ENCODE data around the gene DNAJC6. TPM values are rescaled to one million over a fixed set of nuclear protein-coding genes. Genes with fewer than 3 reads are reported as not detected.
"Not testable (repeated sequence)": the region's sequence is repeated elsewhere in the genome, so short reads cannot be mapped to it uniquely, and the experiment has no call there.

Gene DNAJC6
- total RNA-seq, 1 donor from 2014 or later = 13.0 TPM

GRCh38 chr1:65291818-65292217, 17.5 kb upstream of the DNAJC6 start:
- intact Hi-C loops (cut with micrococcal nuclease) = not testable (repeated sequence)

GRCh38 chr1:65292861-65293593, 16.3 kb upstream of the DNAJC6 start:
- intact Hi-C loops (cut with micrococcal nuclease) = no loop called here

DNA sequence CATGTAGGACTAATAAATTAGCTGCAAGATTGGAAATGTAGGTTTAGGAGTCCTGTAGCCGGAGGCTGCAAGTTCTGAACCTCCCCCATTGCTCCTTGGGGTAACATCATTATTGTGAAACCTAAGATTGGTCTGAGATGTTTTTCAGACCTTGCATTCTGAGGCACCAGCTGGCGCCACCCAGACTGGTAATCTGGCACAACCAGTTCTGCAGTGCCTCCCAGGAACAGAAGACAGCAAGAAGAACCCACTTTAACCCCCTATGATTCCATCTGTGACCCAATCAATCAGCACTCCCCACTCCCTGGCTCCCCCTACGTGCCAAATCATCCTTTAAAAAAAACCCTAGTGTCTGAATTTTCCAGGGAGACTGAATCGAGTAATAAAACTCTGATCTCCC, 11.6 kb upstream of the DNAJC6 start:
- intact Hi-C loops (cut with micrococcal nuclease) = no loop called here

GRCh38 chr1:65299328-65299727, 10.0 kb upstream of the DNAJC6 start:
- intact Hi-C loops (cut with micrococcal nuclease) = no loop called here

- intact Hi-C loops (cut with micrococcal nuclease) = loop anchor here (1.0 to 10.0 kb wide), 4 partner anchors 42 to 376 kb away; partner anchors contain the start of genes LEPR and LEPROT
Measured at GRCh38 chr1:65308781-65309303, 501 bp upstream of the DNAJC6 start.

- intact Hi-C loops (cut with micrococcal nuclease) = no loop called here
Measured at GRCh38 chr1:65310078-65310587, 790 bp downstream of the DNAJC6 start.

GRCh38 chr1:65311760-65312159, 2.4 kb downstream of the DNAJC6 start:
- intact Hi-C loops (cut with micrococcal nuclease) = no loop called here

DNA sequence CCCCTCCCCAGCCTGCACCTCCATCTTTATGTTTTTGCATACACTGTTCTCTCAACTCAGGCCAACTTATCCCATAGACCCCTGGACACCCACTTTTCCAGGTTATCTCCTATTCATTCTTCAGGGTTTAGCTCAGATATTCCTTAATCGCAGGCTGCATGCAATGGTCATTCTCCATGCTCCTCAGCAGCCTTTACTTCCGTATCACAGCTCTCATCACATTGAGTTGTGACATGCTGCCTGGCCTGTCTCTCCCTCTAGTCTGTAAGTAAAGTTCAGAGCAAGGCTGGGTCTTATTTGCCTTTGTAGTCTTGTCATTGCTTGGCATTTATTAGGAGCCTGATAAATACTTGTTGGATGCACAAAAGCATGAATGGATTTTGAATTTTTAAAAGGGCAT, 6.9 kb downstream of the DNAJC6 start:
- intact Hi-C loops (cut with micrococcal nuclease) = no loop called here

- intact Hi-C loops (cut with micrococcal nuclease) = no loop called here
Measured at GRCh38 chr1:65317866-65318653, 8.7 kb downstream of the DNAJC6 start.

DNA sequence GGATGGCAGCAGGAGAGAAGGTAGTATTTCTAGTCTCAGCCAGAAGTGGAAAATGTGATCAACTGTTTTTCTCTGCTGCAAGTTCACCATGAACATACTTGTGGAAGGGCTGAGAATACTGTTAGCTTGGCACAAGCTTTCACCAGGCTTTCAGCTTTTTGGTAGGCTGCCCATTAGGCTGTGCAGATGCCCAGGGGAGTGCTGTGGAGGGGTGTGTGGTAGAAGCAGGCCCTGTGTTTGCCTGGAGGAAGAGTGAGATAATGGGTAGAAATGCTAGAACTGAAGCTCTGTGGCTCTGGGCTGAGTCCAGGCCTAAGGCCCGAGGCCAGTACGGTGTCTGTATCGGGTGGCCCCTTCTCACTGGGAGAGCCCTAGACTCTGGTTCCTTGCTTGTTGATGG, 9.8 kb downstream of the DNAJC6 start:
- intact Hi-C loops (cut with micrococcal nuclease) = no loop called here

GRCh38 chr1:65319754-65320153, 10.4 kb downstream of the DNAJC6 start:
- intact Hi-C loops (cut with micrococcal nuclease) = no loop called here

GRCh38 chr1:65321879-65322278, 12.5 kb downstream of the DNAJC6 start:
- intact Hi-C loops (cut with micrococcal nuclease) = no loop called here

DNA sequence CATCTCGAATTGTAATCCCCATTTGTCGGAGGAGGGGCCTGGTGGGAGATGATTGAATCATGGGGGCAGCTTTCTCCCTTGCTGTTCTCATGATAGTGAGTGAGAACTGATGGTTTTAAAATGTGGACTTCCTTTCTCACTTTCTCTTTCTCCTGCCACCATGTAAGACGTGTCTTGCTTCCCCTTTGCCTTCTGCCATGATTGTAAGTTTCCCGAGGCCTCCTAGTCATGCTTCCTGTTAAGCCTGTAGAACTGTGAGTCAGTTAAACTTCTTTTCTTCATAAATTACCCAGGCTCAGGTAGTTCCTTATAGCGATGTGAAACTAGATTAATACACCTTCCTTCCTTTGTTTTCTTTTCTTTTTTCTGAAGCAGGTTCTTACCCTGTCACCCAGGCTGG, 13.9 kb downstream of the DNAJC6 start:
- intact Hi-C loops (cut with micrococcal nuclease) = no loop called here

- intact Hi-C loops (cut with micrococcal nuclease) = no loop called here
Measured at GRCh38 chr1:65330021-65330420, 20.7 kb downstream of the DNAJC6 start.

GRCh38 chr1:65330822-65331221, 21.5 kb downstream of the DNAJC6 start:
- intact Hi-C loops (cut with micrococcal nuclease) = no loop called here

DNA sequence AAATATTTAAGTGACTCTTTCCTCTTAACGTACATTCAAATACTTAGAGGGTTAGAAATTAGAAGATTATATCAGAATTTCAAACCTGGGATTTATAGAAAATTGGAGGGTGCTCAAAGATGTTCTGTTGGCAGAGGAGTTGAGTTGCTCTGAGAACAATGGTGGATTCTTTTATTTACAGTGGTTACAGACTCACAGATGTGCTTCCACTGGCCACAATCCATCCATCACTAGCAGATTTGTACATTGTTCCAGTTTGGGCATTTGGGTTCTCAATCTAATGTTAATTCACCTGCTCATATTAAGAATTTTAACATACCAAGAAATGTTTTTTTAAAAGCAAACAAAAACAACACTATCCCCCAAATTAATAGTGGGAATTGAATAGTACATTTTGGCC, 23.5 kb downstream of the DNAJC6 start:
- intact Hi-C loops (cut with micrococcal nuclease) = no loop called here

- intact Hi-C loops (cut with micrococcal nuclease) = no loop called here
Measured at GRCh38 chr1:65334081-65334480, 24.7 kb downstream of the DNAJC6 start.

DNA sequence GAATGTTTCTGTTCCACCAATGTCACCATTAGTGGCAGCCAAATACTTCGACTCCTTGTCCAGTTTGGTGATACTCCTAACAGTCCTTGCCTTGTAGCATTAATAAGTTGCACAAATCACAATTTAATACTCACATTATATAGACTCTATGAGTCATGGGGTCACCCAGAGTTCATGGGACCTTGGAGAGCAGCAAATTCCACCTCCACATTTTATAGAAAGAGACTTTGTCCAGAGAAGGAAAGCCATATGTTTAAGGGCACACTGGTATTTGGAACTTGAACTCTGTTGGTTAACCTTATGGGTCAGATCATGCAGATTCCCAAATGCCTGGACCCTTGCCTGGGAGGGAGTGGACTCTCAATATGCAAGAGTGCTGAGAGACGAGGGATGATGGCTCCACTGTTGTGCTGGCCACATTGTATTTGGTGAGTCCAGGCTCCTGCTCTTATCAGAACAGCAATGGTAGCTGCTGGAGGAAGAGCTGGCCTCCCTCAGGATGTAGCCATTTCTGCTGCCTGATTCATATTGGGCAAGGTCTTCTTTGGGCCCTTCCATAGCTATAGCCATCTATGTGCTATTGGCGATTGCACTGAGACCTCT, 30.6 kb downstream of the DNAJC6 start:
- intact Hi-C loops (cut with micrococcal nuclease) = no loop called here

GRCh38 chr1:65341381-65341780, 32.0 kb downstream of the DNAJC6 start:
- intact Hi-C loops (cut with micrococcal nuclease) = no loop called here

GRCh38 chr1:65343286-65343685, 33.9 kb downstream of the DNAJC6 start:
- intact Hi-C loops (cut with micrococcal nuclease) = no loop called here

DNA sequence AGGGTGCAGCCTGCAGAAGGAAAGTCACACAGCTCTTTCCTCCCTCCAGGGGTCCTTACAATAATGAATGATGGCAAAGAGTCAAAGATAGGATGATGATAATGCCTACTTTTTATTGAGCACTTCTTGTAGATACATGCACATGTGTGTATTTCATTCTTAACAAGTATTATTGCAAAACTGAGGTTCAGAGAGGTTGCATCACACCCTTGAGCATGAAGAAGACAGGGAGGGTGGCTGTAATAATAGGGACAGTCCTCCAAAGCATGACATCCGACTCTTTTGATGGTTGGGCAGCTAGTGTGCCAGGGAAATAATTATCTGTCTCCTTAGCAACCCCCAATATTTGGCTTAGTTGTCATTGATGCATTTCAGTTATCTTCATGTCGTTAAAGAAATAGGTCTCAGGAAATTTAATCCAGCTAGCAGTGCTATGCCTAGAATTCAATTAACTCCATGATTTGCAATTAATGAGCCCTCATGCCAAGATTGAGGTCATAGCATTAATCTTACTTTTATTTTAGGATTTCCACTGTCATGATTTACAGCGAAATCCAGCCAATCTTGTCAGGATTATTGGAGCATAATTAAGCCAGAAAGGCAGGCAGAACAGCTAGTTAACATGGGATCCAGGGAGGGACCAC, 35.0 kb downstream of the DNAJC6 start:
- intact Hi-C loops (cut with micrococcal nuclease) = no loop called here

Data from T-helper 1 cell treated with Interleukin-12 subunit alpha and Interleukin-12 subunit beta and Interleukin-4 antibody, amounts not matched to agents 30 ng/mL and 1 ng/mL, for 36 hours (primary cell).